ENCODE measurements around the gene PDZD7.
A peak's percentile ranks its signal among the peaks of the same experiment; 100 is the strongest.

PDZD7 gene

DNA sequence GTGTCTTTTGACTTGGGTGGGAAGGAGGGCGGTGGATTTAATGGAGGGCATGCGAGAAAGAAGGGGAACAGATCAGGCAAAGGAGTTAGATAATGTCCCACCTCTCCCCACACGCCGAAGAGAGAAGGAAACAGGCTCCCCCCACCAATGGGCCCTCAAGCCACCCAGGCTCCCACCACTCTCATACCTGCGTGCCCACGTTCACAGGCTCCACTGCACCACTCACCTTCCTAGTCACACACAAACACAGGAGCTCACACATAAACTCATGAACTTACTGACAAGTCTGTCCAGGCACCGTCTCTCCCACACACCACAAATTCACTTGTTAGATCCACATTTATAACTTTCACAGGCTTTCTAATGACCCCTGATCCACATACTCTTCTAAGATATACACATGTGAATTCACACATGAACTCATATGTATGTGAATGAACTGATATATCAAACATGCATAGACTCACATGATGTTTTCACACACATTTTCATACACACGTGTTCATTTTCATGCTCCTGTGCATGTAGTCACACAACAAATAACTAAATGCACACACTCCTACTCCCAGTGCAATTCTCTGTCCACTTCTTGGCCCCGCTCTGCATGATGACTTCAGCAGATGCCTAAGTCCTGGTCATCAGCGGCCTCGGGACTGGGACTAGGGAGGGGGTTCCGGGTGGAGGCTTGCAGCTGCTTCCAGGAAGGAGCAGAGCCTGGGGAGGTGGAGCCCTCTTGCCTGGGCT lies 29.8 kb downstream of the PDZD7 start:
- H2BK15ac ChIP-seq (replicated peaks; ENCODE audit: low read depth): no peak overlapping the region
- H4K8ac ChIP-seq (ENCODE audit: low read depth, low read length): no peak overlapping the region
- no peak overlapping the region for H3K4ac ChIP-seq (ENCODE audit: low read depth, low read length)
- H3K9ac ChIP-seq (ENCODE audit: low read length): peak overlapping the region; percentile 99
- peaks cover 13% of the 10 kb centered on the region for H3K4me1 ChIP-seq (ENCODE audit: control insufficient read depth, low read depth, low read length)
- no CpG with 5 or more reads among the region's 12 CpGs for WGBS (ENCODE audit: extremely low coverage, insufficient coverage, low lambda C conversion rate)
- peaks cover 5% of the 10 kb centered on the region for H3K36me3 ChIP-seq (ENCODE audit: control insufficient read depth, insufficient read depth, low read length)
- no peak overlapping the region for H3K27ac ChIP-seq (ENCODE audit: low read depth, low read length)
- H3K56ac ChIP-seq (ENCODE audit: low read length): peak overlapping the region; percentile 97
- H2BK5ac ChIP-seq (ENCODE audit: low read length): no peak overlapping the region
- no peaks in the 10 kb centered on the region for H3K27me3 ChIP-seq (ENCODE audit: insufficient read depth, low read length, poor library complexity)
- H2BK120ac ChIP-seq (ENCODE audit: low read depth, low read length): no peak overlapping the region
- DNase-seq: peak; percentile 73
- H3K79me1 ChIP-seq (ENCODE audit: low read length): peaks cover 16% of the 10 kb centered on the region
- peak overlapping the region; percentile 86 for H3K4me2 ChIP-seq (ENCODE audit: low read length)
- H3K79me2 ChIP-seq (ENCODE audit: control insufficient read depth, insufficient read depth, low read length): peaks cover 12% of the 10 kb centered on the region
- no peak overlapping the region for H3K18ac ChIP-seq (ENCODE audit: low read length)
- peak overlapping the region; percentile 85 for H3K23ac ChIP-seq (ENCODE audit: low read length)
- no peak overlapping the region for H3K4me3 ChIP-seq (ENCODE audit: low read length)
- H4K5ac ChIP-seq (ENCODE audit: low read length): no peak overlapping the region
- H2AK5ac ChIP-seq (ENCODE audit: low read length): no peak overlapping the region

DNA sequence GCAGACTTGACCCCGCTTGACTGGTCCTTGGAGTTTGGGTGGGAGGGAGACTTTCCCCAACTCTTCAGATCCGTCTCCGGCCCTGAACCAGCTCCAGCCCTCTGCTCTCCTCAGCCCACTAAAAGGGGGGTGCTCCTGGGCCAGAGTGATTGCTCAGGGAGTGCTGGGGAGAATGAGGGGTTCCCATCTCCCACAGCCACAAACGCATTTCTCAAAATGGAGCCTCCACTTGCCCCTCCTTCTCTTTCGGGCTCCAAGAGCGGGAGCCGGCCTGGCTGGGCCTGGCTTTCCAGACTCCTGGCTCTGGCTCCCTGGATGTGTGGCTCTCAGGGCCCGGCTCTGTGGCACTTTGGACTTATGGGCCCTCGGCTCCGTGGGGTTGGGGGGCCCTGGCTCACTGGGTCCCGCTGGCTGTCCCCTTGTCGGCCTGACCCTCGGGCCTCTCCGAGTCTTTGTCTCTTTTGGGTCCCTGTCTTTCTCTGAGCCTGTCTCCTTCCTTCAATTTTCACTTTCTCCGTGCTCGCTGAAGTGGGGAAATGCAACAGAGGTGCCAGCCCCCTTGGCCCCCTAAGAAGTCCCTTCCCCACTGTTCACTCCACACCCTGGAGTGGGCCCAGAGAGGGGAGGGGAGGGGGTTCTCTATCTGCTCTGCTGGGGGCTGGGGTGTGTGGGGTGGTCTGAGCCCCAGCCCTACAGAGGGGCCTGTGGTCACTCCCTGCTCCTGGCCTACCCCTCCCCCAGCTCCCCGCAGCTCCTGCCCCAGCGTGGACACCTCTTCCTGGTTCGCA lies 30.6 kb downstream of the PDZD7 start:
- Histone ChIP-seq H3K79me1 (ENCODE audit: low read length) (peaks cover 16% of the 10 kb centered on the region), H3K56ac (ENCODE audit: low read length) (peak overlapping the region; percentile 97), H3K79me2 (ENCODE audit: control insufficient read depth, insufficient read depth, low read length) (peaks cover 12% of the 10 kb centered on the region), H4K5ac (ENCODE audit: low read length) (no peak overlapping the region), H2BK15ac (replicated peaks; ENCODE audit: low read depth) (no peak overlapping the region), H2AK5ac (ENCODE audit: low read length) (peak overlapping the region; percentile 93), H3K36me3 (ENCODE audit: control insufficient read depth, insufficient read depth, low read length) (peaks cover 5% of the 10 kb centered on the region), H3K4me3 (ENCODE audit: low read length) (peak overlapping the region; percentile 90), H2BK120ac (ENCODE audit: low read depth, low read length) (no peak overlapping the region), H3K9ac (ENCODE audit: low read length) (peak overlapping the region; percentile 99), H4K8ac (ENCODE audit: low read depth, low read length) (peak overlapping the region; percentile 60), H3K4ac (ENCODE audit: low read depth, low read length) (peak overlapping the region; percentile 66), H3K27ac (ENCODE audit: low read depth, low read length) (peak overlapping the region; percentile 55), H3K23ac (ENCODE audit: low read length) (peak overlapping the region; percentile 85), H3K18ac (ENCODE audit: low read length) (peak overlapping the region; percentile 81), H3K4me2 (ENCODE audit: low read length) (peak overlapping the region; percentile 86), H2BK5ac (ENCODE audit: low read length) (peak overlapping the region; percentile 78), H3K27me3 (ENCODE audit: insufficient read depth, low read length, poor library complexity) (no peaks in the 10 kb centered on the region), H3K4me1 (ENCODE audit: control insufficient read depth, low read depth, low read length) (peaks cover 13% of the 10 kb centered on the region)
- no CpG with 5 or more reads among the region's 19 CpGs for WGBS (ENCODE audit: extremely low coverage, insufficient coverage, low lambda C conversion rate)
- DNase-seq: peak; percentile 58

DNA sequence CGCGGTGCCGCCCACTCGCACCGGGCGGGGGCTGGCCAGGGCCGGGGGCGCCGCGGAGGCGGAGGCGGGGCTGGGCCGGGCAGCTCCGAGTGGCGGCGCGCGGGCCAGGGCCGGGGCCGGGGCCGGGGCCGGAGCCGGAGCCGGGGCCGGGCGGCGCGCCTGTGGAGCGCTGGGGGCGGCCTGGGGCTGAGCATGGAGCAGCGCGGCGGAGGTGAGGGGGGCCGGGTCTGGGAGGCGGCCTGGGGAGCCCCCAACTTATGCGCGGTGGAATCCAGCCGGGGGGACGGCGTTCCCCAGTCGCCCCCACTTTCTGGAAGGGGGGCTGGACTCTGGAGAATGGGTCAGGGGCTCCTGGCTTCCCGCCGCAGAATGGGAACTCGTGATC lies 31.2 kb downstream of the PDZD7 start, which contains the start of gene LZTS2:
Gene LZTS2, plus strand, starts transcription at position 67 of the 385 bp plus-strand sequence. CDS start 2,731 bp downstream, outside the sequence.
- Histone ChIP-seq H2AK5ac (ENCODE audit: low read length) (peak within 1 kb of the TSS; percentile 93), H2BK5ac (ENCODE audit: low read length) (peak within 1 kb of the TSS; percentile 78), H3K4me1 (ENCODE audit: control insufficient read depth, low read depth, low read length) (peaks cover 15% of the 10 kb centered on the region), H3K27ac (ENCODE audit: low read depth, low read length) (peak within 1 kb of the TSS; percentile 75), H4K8ac (ENCODE audit: low read depth, low read length) (peak within 1 kb of the TSS; percentile 60), H3K23ac (ENCODE audit: low read length) (peak within 1 kb of the TSS; percentile 98), H3K4ac (ENCODE audit: low read depth, low read length) (peak within 1 kb of the TSS; percentile 66), H3K56ac (ENCODE audit: low read length) (peak within 1 kb of the TSS; percentile 99), H3K79me1 (ENCODE audit: low read length) (peaks cover 16% of the 10 kb centered on the region), H3K36me3 (ENCODE audit: control insufficient read depth, insufficient read depth, low read length) (peaks cover 5% of the 10 kb centered on the region), H3K27me3 (ENCODE audit: insufficient read depth, low read length, poor library complexity) (no peaks in the 10 kb centered on the region), H3K9ac (ENCODE audit: low read length) (peak within 1 kb of the TSS; percentile 99), H3K79me2 (ENCODE audit: control insufficient read depth, insufficient read depth, low read length) (peaks cover 12% of the 10 kb centered on the region), H4K5ac (ENCODE audit: low read length) (no peak within 1 kb of the TSS), H2BK120ac (ENCODE audit: low read depth, low read length) (peak within 1 kb of the TSS; percentile 52), H3K18ac (ENCODE audit: low read length) (peak within 1 kb of the TSS; percentile 81), H3K4me3 (ENCODE audit: low read length) (peak within 1 kb of the TSS; percentile 90), H2BK15ac (replicated peaks; ENCODE audit: low read depth) (no peak within 1 kb of the TSS), H3K4me2 (ENCODE audit: low read length) (peak within 1 kb of the TSS; percentile 98)
- WGBS (ENCODE audit: extremely low coverage, insufficient coverage, low lambda C conversion rate): no CpG with 5 or more reads among the region's 44 CpGs
- DNase-seq: peak; percentile 30

DNA sequence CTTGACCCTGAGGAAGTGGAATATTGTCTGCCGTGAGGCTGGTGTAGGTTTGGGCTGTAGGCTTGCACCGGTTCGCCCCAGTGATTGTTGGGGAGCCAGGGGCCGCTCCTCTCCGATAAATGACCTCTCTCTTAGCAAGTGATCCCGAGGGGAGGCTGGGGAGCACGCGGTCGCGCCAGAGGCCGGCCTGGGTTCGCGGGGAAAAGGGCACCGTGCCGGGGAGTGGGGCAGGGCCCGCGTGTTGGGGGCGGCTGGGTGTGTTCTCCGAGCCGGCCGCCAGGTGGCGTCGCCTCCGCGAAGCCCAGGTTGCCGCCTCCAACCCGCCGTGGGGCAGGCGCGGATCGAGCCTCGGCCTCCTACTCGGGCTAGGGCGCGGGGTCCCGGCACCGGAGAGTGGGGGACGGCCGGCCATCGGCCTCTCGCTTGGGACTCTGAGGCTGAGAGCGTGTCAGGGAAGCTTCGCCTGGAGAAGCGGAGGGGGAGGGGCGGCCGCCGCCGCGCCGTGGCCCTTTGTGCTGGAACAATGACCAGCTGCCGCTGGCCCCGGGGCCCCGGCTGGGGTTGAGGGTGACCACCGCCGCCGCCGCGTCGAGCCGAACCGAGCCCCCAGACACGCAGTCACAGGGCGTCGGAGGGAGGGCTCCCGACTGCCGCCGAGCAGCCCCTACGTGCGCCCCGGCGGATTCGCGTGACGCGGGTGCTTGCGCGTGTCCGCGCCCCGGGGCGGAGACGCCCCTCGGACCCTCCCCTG lies 31.8 kb downstream of the PDZD7 start:
- Histone ChIP-seq H2BK120ac (ENCODE audit: low read depth, low read length) (no peak overlapping the region), H2BK5ac (ENCODE audit: low read length) (no peak overlapping the region), H3K36me3 (ENCODE audit: control insufficient read depth, insufficient read depth, low read length) (peaks cover 7% of the 10 kb centered on the region), H3K79me2 (ENCODE audit: control insufficient read depth, insufficient read depth, low read length) (peaks cover 12% of the 10 kb centered on the region), H4K8ac (ENCODE audit: low read depth, low read length) (no peak overlapping the region), H3K9ac (ENCODE audit: low read length) (peak overlapping the region; percentile 94), H3K4me1 (ENCODE audit: control insufficient read depth, low read depth, low read length) (peaks cover 17% of the 10 kb centered on the region), H3K4me2 (ENCODE audit: low read length) (peak overlapping the region; percentile 98), H2BK15ac (replicated peaks; ENCODE audit: low read depth) (no peak overlapping the region), H3K18ac (ENCODE audit: low read length) (peak overlapping the region; percentile 81), H3K23ac (ENCODE audit: low read length) (peak overlapping the region; percentile 98), H3K56ac (ENCODE audit: low read length) (peak overlapping the region; percentile 99), H2AK5ac (ENCODE audit: low read length) (peak overlapping the region; percentile 75), H3K79me1 (ENCODE audit: low read length) (peaks cover 16% of the 10 kb centered on the region), H4K5ac (ENCODE audit: low read length) (no peak overlapping the region), H3K27me3 (ENCODE audit: insufficient read depth, low read length, poor library complexity) (no peaks in the 10 kb centered on the region), H3K4me3 (ENCODE audit: low read length) (peak overlapping the region; percentile 71), H3K4ac (ENCODE audit: low read depth, low read length) (peak overlapping the region; percentile 17), H3K27ac (ENCODE audit: low read depth, low read length) (peak overlapping the region; percentile 75)
- DNase-seq: peak; percentile 74
- WGBS (ENCODE audit: extremely low coverage, insufficient coverage, low lambda C conversion rate): no CpG with 5 or more reads among the region's 83 CpGs

DNA sequence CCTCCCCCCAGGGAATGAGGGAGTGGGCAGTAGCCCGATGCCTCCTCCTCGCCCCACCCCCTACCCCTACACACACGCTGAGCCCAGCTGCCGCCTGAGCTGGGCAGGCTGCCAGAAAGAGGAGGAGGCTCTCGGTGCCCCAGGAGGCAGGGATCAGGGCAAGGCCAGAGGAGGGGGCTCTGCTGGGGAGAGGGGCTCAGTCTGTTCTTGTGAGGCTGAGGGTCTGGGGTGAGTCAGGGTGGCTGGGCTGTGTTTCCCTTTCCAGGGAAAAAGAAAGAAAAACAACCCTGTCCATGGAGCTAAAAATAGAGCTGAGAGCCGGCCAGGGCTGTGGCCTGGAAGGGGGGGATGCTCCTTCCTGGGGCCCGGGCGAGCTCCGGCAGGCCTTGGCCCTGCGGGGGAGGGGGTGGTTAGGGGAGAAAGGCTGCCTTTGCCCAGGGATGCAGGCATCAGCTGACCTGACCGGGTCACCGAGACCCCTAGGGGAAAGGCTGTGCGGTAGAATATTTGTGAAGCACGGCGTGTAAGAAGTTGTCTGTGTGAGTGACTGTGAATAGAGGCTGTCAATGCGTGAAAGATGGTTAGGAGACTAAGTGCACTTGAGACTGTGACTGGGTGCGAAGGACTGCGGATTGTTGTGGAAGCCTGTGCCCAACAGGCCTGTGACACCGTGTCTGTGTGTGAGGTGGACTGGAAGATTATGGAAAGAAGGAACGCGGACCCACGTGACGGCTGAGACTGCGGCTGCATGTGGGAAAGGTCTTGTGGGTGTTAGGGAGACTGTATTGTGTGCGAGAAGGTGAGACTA lies 32.5 kb downstream of the PDZD7 start:
- peak overlapping the region; percentile 5 for H2BK120ac ChIP-seq (ENCODE audit: low read depth, low read length)
- peak overlapping the region; percentile 34 for H3K18ac ChIP-seq (ENCODE audit: low read length)
- DNase-seq: peak; percentile 74
- H3K4me3 ChIP-seq (ENCODE audit: low read length): peak overlapping the region; percentile 81
- H3K9ac ChIP-seq (ENCODE audit: low read length): peak overlapping the region; percentile 94
- peak overlapping the region; percentile 98 for H3K4me2 ChIP-seq (ENCODE audit: low read length)
- H3K27me3 ChIP-seq (ENCODE audit: insufficient read depth, low read length, poor library complexity): no peaks in the 10 kb centered on the region
- H3K79me1 ChIP-seq (ENCODE audit: low read length): peaks cover 16% of the 10 kb centered on the region
- no peak overlapping the region for H4K8ac ChIP-seq (ENCODE audit: low read depth, low read length)
- no CpG with 5 or more reads among the region's 25 CpGs for WGBS (ENCODE audit: extremely low coverage, insufficient coverage, low lambda C conversion rate)
- H2BK5ac ChIP-seq (ENCODE audit: low read length): no peak overlapping the region
- peak overlapping the region; percentile 87 for H3K27ac ChIP-seq (ENCODE audit: low read depth, low read length)
- no peak overlapping the region for H2BK15ac ChIP-seq (replicated peaks; ENCODE audit: low read depth)
- peaks cover 9% of the 10 kb centered on the region for H3K36me3 ChIP-seq (ENCODE audit: control insufficient read depth, insufficient read depth, low read length)
- no peak overlapping the region for H4K5ac ChIP-seq (ENCODE audit: low read length)
- peak overlapping the region; percentile 99 for H3K56ac ChIP-seq (ENCODE audit: low read length)
- H3K79me2 ChIP-seq (ENCODE audit: control insufficient read depth, insufficient read depth, low read length): peaks cover 12% of the 10 kb centered on the region
- no peak overlapping the region for H3K4ac ChIP-seq (ENCODE audit: low read depth, low read length)
- peaks cover 17% of the 10 kb centered on the region for H3K4me1 ChIP-seq (ENCODE audit: control insufficient read depth, low read depth, low read length)
- peak overlapping the region; percentile 85 for H3K23ac ChIP-seq (ENCODE audit: low read length)
- H2AK5ac ChIP-seq (ENCODE audit: low read length): peak overlapping the region; percentile 75
